Measurements from ENCODE around the gene SLIT3. TPM values are rescaled to one million over a fixed set of nuclear protein-coding genes. Genes with fewer than 3 reads are reported as not detected.

SLIT3 gene
- total RNA-seq, 1 experiment from 2014 or later: 0.10 TPM

DNA sequence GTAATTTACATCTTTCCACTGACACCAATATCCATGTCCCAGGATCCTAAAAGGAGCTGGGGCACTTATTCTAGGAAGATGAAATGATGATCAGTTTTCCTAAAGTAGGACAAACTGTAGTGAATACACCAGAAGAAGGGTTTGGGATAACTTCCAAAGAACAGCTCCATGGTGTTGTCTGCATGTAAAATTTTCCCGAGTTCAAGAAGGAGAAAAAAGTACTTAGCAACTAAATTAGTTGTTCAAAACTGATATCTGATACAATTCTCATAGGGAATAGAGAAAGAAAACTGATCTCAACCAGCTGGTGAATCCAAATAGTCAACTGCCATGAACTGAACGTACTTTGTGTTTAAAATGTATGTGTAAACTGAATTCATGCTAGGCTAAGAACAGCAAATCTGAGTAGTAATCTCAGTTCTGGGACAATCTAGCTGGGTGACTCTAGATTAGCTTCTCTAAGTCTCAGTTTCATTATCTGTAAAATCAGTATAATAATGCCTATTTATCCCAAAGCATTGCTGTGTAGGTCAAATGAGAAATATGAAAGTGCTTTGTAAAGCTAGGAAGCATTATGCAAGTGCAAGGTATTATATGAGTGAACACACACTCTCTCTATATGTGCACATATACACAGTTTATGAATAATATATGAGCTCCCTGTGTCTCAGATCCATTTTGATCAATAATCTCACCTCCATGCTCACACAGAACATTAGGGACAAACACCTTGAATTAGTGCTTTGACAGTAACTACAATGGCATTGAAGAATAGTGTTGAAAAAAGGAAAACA lies 357.7 kb downstream of the SLIT3 start:
- Histone ChIP-seq H3K9me3 (ENCODE audit: control insufficient read depth in 1 of 2, insufficient read depth in 1 of 2, low read depth in 1 of 2, low read length in 2 of 2) (no peaks in the 10 kb centered on the region), H3K4me3 (replicated peaks in 1 of 2; ENCODE audit: low read depth in 1 of 2, low read length in 2 of 2) (no peak overlapping the region), H3K79me2 (ENCODE audit: insufficient read depth, low read length) (no peaks in the 10 kb centered on the region), H2AFZ (ENCODE audit: low read depth, low read length, poor library complexity, severe bottlenecking) (no peak overlapping the region), H3K4me1 (ENCODE audit: control insufficient read depth in 1 of 2, insufficient read depth in 2 of 2, low read length in 2 of 2) (no peaks in the 10 kb centered on the region), H3K27ac (ENCODE audit: low read depth, low read length) (no peak overlapping the region), H3K4me2 (ENCODE audit: low read length) (no peak overlapping the region), H3K36me3 (ENCODE audit: control insufficient read depth in 1 of 2, insufficient read depth in 2 of 2, low read length in 2 of 2) (no peaks in the 10 kb centered on the region), H3K27me3 (ENCODE audit: insufficient read depth, low read length) (peaks cover 31% of the 10 kb centered on the region; the same call in 1 of the 2 replicates), H3K9me2 (ENCODE audit: insufficient read depth) (no peaks in the 10 kb centered on the region), H3K9ac (ENCODE audit: low read length) (no peak overlapping the region), H4K20me1 (ENCODE audit: insufficient read depth) (no peaks in the 10 kb centered on the region)
- POLR2A ChIA-PET: no interaction called here
- no peak for DNase-seq (ENCODE audit: low read depth, low spot score)
- no peak for ATAC-seq
- BruUV-seq (replicated peaks): no TSS peak
- RAD21 ChIA-PET (ENCODE audit: low non-redundant PET in 1 of 2, low total read pairs in 2 of 2, uncharacterized antibody in 2 of 2, unreplicated experiment in 2 of 2): no interaction called here
- no peak for TF ChIP-seq YY1 (IDR thresholded peaks at IDR 0.05; ENCODE audit: extremely low read depth, insufficient replicate concordance, low read depth, low read length)
- no peak for TF ChIP-seq RAD21 (IDR thresholded peaks at IDR 0.05; ENCODE audit: low read depth)
- TF ChIP-seq ZNF274 (IDR thresholded peaks at IDR 0.05; ENCODE audit: low read depth, low read length): no peak
- TF ChIP-seq, protein P1, sequence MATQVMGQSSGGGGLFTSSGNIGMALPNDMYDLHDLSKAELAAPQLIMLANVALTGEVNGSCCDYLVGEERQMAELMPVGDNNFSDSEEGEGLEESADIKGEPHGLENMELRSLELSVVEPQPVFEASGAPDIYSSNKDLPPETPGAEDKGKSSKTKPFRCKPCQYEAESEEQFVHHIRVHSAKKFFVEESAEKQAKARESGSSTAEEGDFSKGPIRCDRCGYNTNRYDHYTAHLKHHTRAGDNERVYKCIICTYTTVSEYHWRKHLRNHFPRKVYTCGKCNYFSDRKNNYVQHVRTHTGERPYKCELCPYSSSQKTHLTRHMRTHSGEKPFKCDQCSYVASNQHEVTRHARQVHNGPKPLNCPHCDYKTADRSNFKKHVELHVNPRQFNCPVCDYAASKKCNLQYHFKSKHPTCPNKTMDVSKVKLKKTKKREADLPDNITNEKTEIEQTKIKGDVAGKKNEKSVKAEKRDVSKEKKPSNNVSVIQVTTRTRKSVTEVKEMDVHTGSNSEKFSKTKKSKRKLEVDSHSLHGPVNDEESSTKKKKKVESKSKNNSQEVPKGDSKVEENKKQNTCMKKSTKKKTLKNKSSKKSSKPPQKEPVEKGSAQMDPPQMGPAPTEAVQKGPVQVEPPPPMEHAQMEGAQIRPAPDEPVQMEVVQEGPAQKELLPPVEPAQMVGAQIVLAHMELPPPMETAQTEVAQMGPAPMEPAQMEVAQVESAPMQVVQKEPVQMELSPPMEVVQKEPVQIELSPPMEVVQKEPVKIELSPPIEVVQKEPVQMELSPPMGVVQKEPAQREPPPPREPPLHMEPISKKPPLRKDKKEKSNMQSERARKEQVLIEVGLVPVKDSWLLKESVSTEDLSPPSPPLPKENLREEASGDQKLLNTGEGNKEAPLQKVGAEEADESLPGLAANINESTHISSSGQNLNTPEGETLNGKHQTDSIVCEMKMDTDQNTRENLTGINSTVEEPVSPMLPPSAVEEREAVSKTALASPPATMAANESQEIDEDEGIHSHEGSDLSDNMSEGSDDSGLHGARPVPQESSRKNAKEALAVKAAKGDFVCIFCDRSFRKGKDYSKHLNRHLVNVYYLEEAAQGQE (IDR thresholded peaks at IDR 0.05; ENCODE audit: low read depth): no peak
- no peak for TF ChIP-seq ZFX (IDR thresholded peaks at IDR 0.05)
- TF ChIP-seq POLR2AphosphoS5 (IDR thresholded peaks at IDR 0.05; ENCODE audit: low read depth, low read length): no peak
- TF ChIP-seq EZH2 (IDR thresholded peaks at IDR 0.05): no peak
- TF ChIP-seq POLR2A (IDR thresholded peaks at IDR 0.05; ENCODE audit: borderline replicate concordance, extremely low read depth, insufficient read depth, insufficient read length): no peak
- TF ChIP-seq, protein P2, sequence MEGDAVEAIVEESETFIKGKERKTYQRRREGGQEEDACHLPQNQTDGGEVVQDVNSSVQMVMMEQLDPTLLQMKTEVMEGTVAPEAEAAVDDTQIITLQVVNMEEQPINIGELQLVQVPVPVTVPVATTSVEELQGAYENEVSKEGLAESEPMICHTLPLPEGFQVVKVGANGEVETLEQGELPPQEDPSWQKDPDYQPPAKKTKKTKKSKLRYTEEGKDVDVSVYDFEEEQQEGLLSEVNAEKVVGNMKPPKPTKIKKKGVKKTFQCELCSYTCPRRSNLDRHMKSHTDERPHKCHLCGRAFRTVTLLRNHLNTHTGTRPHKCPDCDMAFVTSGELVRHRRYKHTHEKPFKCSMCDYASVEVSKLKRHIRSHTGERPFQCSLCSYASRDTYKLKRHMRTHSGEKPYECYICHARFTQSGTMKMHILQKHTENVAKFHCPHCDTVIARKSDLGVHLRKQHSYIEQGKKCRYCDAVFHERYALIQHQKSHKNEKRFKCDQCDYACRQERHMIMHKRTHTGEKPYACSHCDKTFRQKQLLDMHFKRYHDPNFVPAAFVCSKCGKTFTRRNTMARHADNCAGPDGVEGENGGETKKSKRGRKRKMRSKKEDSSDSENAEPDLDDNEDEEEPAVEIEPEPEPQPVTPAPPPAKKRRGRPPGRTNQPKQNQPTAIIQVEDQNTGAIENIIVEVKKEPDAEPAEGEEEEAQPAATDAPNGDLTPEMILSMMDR (IDR thresholded peaks at IDR 0.05 in 2 of 3, conservative IDR thresholded peaks at IDR 0.05 in 1 of 3; ENCODE audit: borderline replicate concordance in 1 of 3, insufficient read depth in 1 of 3, low read depth in 2 of 3, low read length in 2 of 3): no peak
- TF ChIP-seq, protein P3, sequence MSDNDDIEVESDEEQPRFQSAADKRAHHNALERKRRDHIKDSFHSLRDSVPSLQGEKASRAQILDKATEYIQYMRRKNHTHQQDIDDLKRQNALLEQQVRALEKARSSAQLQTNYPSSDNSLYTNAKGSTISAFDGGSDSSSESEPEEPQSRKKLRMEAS (IDR thresholded peaks at IDR 0.05): no peak
- TF ChIP-seq EGR1 (IDR thresholded peaks at IDR 0.05; ENCODE audit: low read depth): no peak
- TF ChIP-seq FOSL1 (IDR thresholded peaks at IDR 0.05; ENCODE audit: low read depth): no peak
- TF ChIP-seq SIN3A (IDR thresholded peaks at IDR 0.05; ENCODE audit: low read depth): no peak
- intact Hi-C loops (cut with micrococcal nuclease): loop anchor here (10.0 kb wide), 1 partner anchor 238 kb away; no protein-coding TSS in a partner anchor
- CTCF ChIA-PET: no interaction called here

All from HCT116 (cell line).